Liver (tissue), 3 donors: ENCODE data around the gene NMNAT1.

Experiments
- CTCF ChIP-seq: fragments of 150-350 bp; IDR thresholded peaks from 2 replicates; pipeline ENCODE4 v1.5.1; 2017; ENCODE audit warnings: improper control_type of control experiment, low read depth, low read length; ENCODE audit not compliant: missing input control
- HNF4A ChIP-seq, 2 donors: conservative IDR thresholded peaks; 2 replicates each; pipeline ENCODE4 v1.6.1; 2016; ENCODE audit warnings: antibody characterized with exemption in 2 of 2, mild to moderate bottlenecking in 2 of 2
- MAX ChIP-seq: IDR thresholded peaks from 2 replicates; pipeline ENCODE4 v1.6.1; 2016; ENCODE audit warnings: antibody characterized with exemption
- NR2F2 ChIP-seq: IDR thresholded peaks from 2 replicates; pipeline ENCODE4 v1.6.1; 2016; ENCODE audit warnings: antibody characterized with exemption
- SP1 ChIP-seq: IDR thresholded peaks from 2 replicates; pipeline ENCODE4 v1.6.1; 2018; ENCODE audit warnings: antibody characterized with exemption, mild to moderate bottlenecking
- TAF1 ChIP-seq: conservative IDR thresholded peaks from 2 replicates; pipeline ENCODE4 v1.6.1; 2016; ENCODE audit warnings: antibody characterized with exemption, mild to moderate bottlenecking
- YY1 ChIP-seq: IDR thresholded peaks from 2 replicates; pipeline ENCODE4 v1.6.1; 2016; ENCODE audit warnings: antibody characterized with exemption, mild to moderate bottlenecking
- ZBTB33 ChIP-seq: IDR thresholded peaks from 2 replicates; pipeline ENCODE4 v1.6.1; 2016; ENCODE audit warnings: antibody characterized with exemption
- donor health status: healthy.
- donor health status: healthy.

- no peak for TF ChIP-seq CTCF
- no peak for TF ChIP-seq ZBTB33
- no peak for TF ChIP-seq SP1
- TF ChIP-seq YY1, result no peak
- no peak for TF ChIP-seq NR2F2
- TF ChIP-seq MAX, result no peak
- TF ChIP-seq TAF1, result no peak
- TF ChIP-seq HNF4A (conservative IDR thresholded peaks at IDR 0.05), result no peak
These were observed 33.8 kb upstream of the NMNAT1 start for GRCh38 chr1:9909234-9910046.
